Hematopoietic multipotent progenitor cell treated with erythropoietin and hydrocortisone succinate and interleukin-3 and kit ligand, for 8 days (in vitro differentiated cells): ENCODE results near the gene EFCAB9.

Source experiments
- DNase-seq: peaks from one replicate; pipeline ENCODE4 v3.0.0-alpha.2; 2015

Gene EFCAB9

DNA sequence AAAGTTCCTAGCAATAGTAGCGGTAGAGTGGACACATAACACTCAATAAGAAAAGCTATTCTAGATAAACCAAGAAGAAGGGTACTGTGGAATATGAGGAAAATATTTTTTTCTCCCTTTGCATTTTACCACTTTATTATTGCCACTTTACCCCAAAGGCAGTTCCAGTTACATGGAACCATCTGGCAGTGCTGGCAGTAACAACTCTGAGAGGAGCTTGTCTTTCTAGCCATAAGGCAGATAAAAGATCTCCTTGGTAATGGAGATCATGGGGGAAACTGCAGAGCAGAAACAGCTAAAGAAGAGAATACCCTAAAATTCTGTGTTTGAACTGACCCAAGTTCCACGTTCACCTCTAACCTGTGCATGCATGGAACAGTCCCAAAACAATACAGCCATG lies 51.1 kb downstream of the EFCAB9 start:
- no peak for DNase-seq

DNA sequence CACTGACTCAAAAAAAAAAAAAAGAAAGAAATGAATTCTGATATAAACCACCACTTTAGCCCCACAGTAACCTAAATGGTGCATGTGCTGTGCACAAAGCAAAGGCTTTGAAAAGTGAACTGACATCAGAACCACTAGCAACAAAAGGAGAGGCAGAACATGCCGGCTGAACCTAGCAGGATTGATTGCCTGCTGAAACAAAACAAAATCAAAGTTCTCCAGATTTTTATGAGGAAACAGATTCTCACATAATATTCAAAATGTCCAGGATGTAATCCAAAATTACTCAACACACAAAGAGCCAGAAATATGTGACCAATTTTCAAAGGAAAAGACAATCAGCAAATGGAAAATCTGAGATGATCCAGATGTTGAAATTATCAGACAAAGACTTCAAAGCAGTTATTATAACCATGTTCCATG lies 51.7 kb downstream of the EFCAB9 start:
- no peak for DNase-seq

DNA sequence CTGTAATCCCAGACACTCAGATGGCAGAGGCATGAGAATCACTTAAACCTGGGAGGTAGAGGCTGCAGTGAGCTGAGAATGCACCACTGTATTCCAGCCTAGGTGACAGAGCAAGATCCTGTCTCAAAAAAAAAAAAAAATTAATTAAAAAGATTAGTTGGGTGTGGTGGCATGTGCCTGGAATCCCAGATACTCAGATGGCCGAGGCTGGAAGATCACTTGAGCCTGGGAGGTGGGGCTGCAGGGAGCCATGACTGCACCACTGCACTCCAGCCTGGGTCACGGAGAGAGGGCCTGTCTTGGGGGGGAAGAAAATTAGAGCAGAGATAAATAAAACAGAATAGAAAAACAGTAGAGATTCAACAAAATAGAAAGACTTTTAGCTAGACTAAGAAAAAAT lies 54.7 kb downstream of the EFCAB9 start:
- no peak for DNase-seq

DNA sequence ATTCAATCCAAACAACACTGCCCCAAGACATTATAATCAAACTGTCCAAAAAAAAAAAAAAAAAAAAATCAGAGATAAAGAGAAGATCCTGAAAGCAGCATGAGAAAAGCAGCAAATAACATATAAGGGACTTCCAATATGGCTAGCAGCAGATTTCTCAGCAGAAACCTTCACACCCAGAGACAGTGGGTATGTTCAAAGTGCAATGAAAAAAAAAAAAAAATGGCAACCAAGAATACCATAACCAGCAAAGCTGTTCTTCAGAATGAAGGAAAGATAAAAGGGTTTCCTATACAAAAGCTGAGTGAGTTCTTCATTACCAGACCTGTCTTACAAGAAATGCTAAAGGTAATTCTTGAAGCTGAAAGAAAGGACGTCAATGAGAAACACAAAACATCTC lies 57.4 kb downstream of the EFCAB9 start:
- DNase-seq = no peak

DNA sequence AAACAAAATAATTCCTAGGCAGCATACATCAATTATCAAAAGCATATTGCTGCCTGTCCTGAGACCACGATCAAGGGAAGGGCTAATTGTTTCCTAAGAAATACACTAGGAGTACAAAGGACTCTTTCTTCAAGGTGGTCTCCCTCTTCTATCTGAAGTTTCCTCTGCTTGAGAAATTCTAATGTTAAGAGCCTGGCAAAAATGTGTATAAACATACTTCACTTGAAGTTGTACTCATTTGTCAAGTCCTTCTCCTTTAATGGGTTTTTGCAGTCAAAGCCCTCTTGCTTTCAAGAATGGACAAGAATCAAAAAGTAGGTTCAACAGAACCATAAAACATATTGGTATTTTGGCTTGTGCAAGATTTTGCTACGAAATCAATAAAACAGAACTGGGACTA lies 58.5 kb downstream of the EFCAB9 start:
- DNase-seq = no peak
